Keratinocyte (primary cell): ENCODE results near the gene C15orf39.

Experiments
- CTCF ChIP-seq, 3 experiments: IDR thresholded peaks in 1 of 3; conservative IDR thresholded peaks in 1 of 3; optimal IDR thresholded peaks in 1 of 3; 2 replicates in 2 of 3; 3 replicates in 1 of 3; pipeline versions ENCODE3 to v1.5.1; 2011; ENCODE audit warnings: low read length in 3 of 3, mild to moderate bottlenecking in 3 of 3, moderate library complexity in 2 of 3, control low read depth in 1 of 3, inconsistent platforms in 1 of 3; ENCODE audit not compliant: insufficient read depth in 2 of 3; ENCODE audit errors: extremely low read depth in 1 of 3
- EZH2 ChIP-seq: IDR thresholded peaks from one replicate; pipeline ENCODE4 v1.6.1; 2012; ENCODE audit warnings: inconsistent platforms, mild to moderate bottlenecking, low read length, moderate library complexity

GRCh38 chr15:75188499-75188898 is 13.2 kb upstream of the C15orf39 start:
- TF ChIP-seq CTCF (optimal IDR thresholded peaks at IDR 0.05 in 1 of 3, IDR thresholded peaks at IDR 0.05 in 1 of 3, conservative IDR thresholded peaks at IDR 0.05 in 1 of 3; ENCODE audit: extremely low read depth in 1 of 3, insufficient read depth in 2 of 3, low read length in 3 of 3) = no peak
- no peak for TF ChIP-seq EZH2
